Kidney epithelial cell (primary cell): ENCODE data around the gene BCAP31. TPM values are rescaled to one million over a fixed set of nuclear protein-coding genes. Genes with fewer than 3 reads are reported as not detected.

Experiments used
- DNase-seq: peaks from one replicate; pipeline ENCODE4 v3.0.0-alpha.2; 2010; ENCODE audit warnings: low read depth
- H3K27me3 ChIP-seq: 2 replicates; pipeline ENCODE4 v1.6.0; 2011; ENCODE audit warnings: low read length; ENCODE audit not compliant: control insufficient read depth, insufficient read depth
- H3K36me3 ChIP-seq: 2 replicates; pipeline ENCODE4 v1.5.1; 2011; ENCODE audit warnings: low read length; ENCODE audit not compliant: control insufficient read depth, insufficient read depth
- H3K4me3 ChIP-seq: 2 replicates; pipeline ENCODE4 v1.5.1; 2011; ENCODE audit warnings: low read depth, mild to moderate bottlenecking, control low read depth, low read length
- CTCF ChIP-seq: IDR thresholded peaks from 2 replicates; pipeline ENCODE4 v1.5.1; 2011; ENCODE audit warnings: mild to moderate bottlenecking, moderate library complexity, low read length, control low read depth, inconsistent platforms; ENCODE audit not compliant: insufficient read depth, poor library complexity, severe bottlenecking
- total RNA-seq: library from RNA; depleted of rRNA; stranded (reverse); fragments of >200 nt; gene quantifications from 2 replicates; pipeline ENCODE4 v1.2.3, GENCODE V29; 2015

Gene BCAP31
- total RNA-seq, 1 donor from 2014 or later, result 179 TPM

- no peak for TF ChIP-seq CTCF
- peaks cover 6% of the 10 kb centered on the region for H3K27me3 ChIP-seq
- H3K36me3 ChIP-seq, result no peaks in the 10 kb centered on the region
- no peak for DNase-seq
- no peak overlapping the region for H3K4me3 ChIP-seq
Measured at GRCh38 chrX:153667281-153667955, 56.8 kb downstream of the BCAP31 start.

- Histone ChIP-seq H3K27me3 (peaks cover 12% of the 10 kb centered on the region), H3K4me3 (no peak overlapping the region), H3K36me3 (no peaks in the 10 kb centered on the region)
- DNase-seq, result no peak
- no peak for TF ChIP-seq CTCF
Measured at GRCh38 chrX:153665726-153666306, 58.4 kb downstream of the BCAP31 start.

GRCh38 chrX:153662266-153662665, 61.9 kb downstream of the BCAP31 start:
- peaks cover 10% of the 10 kb centered on the region for H3K27me3 ChIP-seq
- H3K36me3 ChIP-seq, result no peaks in the 10 kb centered on the region
- peak; percentile 34 for TF ChIP-seq CTCF
- H3K4me3 ChIP-seq, result no peak overlapping the region
- DNase-seq, result no peak

GRCh38 chrX:153659268-153659667, 64.9 kb downstream of the BCAP31 start:
- DNase-seq, result no peak
- Histone ChIP-seq H3K36me3 (no peaks in the 10 kb centered on the region), H3K4me3 (no peak overlapping the region), H3K27me3 (peaks cover 6% of the 10 kb centered on the region)
- TF ChIP-seq CTCF, result no peak

GRCh38 chrX:153657161-153657560, 67.0 kb downstream of the BCAP31 start:
- no peak for TF ChIP-seq CTCF
- Histone ChIP-seq H3K36me3 (no peaks in the 10 kb centered on the region), H3K27me3 (peaks cover 4% of the 10 kb centered on the region), H3K4me3 (no peak overlapping the region)
- no peak for DNase-seq

- no peak for DNase-seq
- Histone ChIP-seq H3K27me3 (peaks cover 3% of the 10 kb centered on the region), H3K36me3 (no peaks in the 10 kb centered on the region), H3K4me3 (no peak overlapping the region)
- no peak for TF ChIP-seq CTCF
Measured at GRCh38 chrX:153653556-153653955, 70.6 kb downstream of the BCAP31 start.
